WTC11 (cell line): ENCODE measurements around the gene THYN1. TPM values are rescaled to one million over a fixed set of nuclear protein-coding genes. Genes with fewer than 3 reads are reported as not detected.
"Not testable (repeated sequence)": the region's sequence is repeated elsewhere in the genome, so short reads cannot be mapped to it uniquely, and the experiment has no call there.

Experiments used
- ATAC-seq: fragments of 200-7000 bp; cut with Tn5 transposase; 2 replicates; pipeline ENCODE4 v1.10.0; 2021; ENCODE audit warnings: mild to moderate bottlenecking, moderate library complexity
- CTCF ChIA-PET: fragments of 300-600 bp; sonication (Branson Sonifier 250); formaldehyde crosslinking; loops from one replicate; lab custom pipeline; 2021; ENCODE audit warnings: antibody characterized with exemption; lab: Charles Lee
- POLR2A ChIA-PET: fragments of 350-600 bp; sonication (Branson Sonifier 250); formaldehyde crosslinking; loops from one replicate; lab custom pipeline; 2021; ENCODE audit warnings: antibody characterized with exemption; lab: Charles Lee
- DNase-seq: peaks from one replicate; pipeline ENCODE4 v3.0.0; 2021; ENCODE audit warnings: low spot score
- H3K27ac Mint-ChIP-seq: 2 replicates; pipeline ENCODE4 v1.8.0; 2021; ENCODE audit warnings: mixed read lengths
- H3K27me3 Mint-ChIP-seq: 2 replicates; pipeline ENCODE4 v1.8.0; 2021; ENCODE audit warnings: low read depth, mild to moderate bottlenecking, moderate library complexity, mixed read lengths
- H3K36me3 Mint-ChIP-seq: 2 replicates; pipeline ENCODE4 v1.8.0; 2021; ENCODE audit warnings: mixed read lengths
- H3K4me1 Mint-ChIP-seq: 2 replicates; pipeline ENCODE4 v1.8.0; 2022; ENCODE audit warnings: mixed read lengths
- H3K4me3 Mint-ChIP-seq: 2 replicates; pipeline ENCODE4 v1.8.0; 2021; ENCODE audit warnings: mild to moderate bottlenecking, moderate library complexity, mixed read lengths
- H3K9me3 Mint-ChIP-seq: 2 replicates; pipeline ENCODE4 v1.8.0; 2021; ENCODE audit warnings: mixed read lengths
- AFF4 ChIP-seq: sonication (generic); formaldehyde crosslinking; IDR thresholded peaks from 2 replicates; pipeline ENCODE4 v1.8.1; 2023; ENCODE audit warnings: mild to moderate bottlenecking, missing genetic modification reagents, borderline replicate concordance
- ARID4B ChIP-seq: sonication (generic); formaldehyde crosslinking; IDR thresholded peaks from 2 replicates; pipeline ENCODE4 v1.8.0; 2023; ENCODE audit warnings: missing genetic modification reagents, mild to moderate bottlenecking, borderline replicate concordance
- ATF1 ChIP-seq: sonication (generic); formaldehyde crosslinking; IDR thresholded peaks from 2 replicates; pipeline ENCODE4 v1.8.1; 2023; ENCODE audit warnings: mild to moderate bottlenecking, moderate library complexity, missing genetic modification reagents
- ATF6 ChIP-seq: sonication (generic); formaldehyde crosslinking; IDR thresholded peaks from 2 replicates; pipeline ENCODE4 v1.8.1; 2023; ENCODE audit warnings: mild to moderate bottlenecking, missing genetic modification reagents
- FOXJ3 ChIP-seq: sonication (generic); formaldehyde crosslinking; IDR thresholded peaks from 2 replicates; pipeline ENCODE4 v1.9.0; 2021; ENCODE audit warnings: missing genetic modification reagents, mild to moderate bottlenecking, borderline replicate concordance
- NFATC4 ChIP-seq: fragments of 250-450 bp; sonication (Bioruptor Pico); IDR thresholded peaks from 2 replicates; pipeline ENCODE4 v1.9.0; 2021; ENCODE audit warnings: mild to moderate bottlenecking
- NFYB ChIP-seq: sonication (generic); formaldehyde crosslinking; conservative IDR thresholded peaks from 2 replicates; pipeline ENCODE4 v1.8.0; 2022; ENCODE audit warnings: low read depth, missing genetic modification reagents
- PREB ChIP-seq: sonication (generic); formaldehyde crosslinking; IDR thresholded peaks from 2 replicates; pipeline ENCODE4 v1.8.1; 2022; ENCODE audit warnings: mild to moderate bottlenecking, missing genetic modification reagents, moderate library complexity, borderline replicate concordance
- SOX15 ChIP-seq: fragments of 250-450 bp; sonication (Bioruptor Pico); IDR thresholded peaks from 2 replicates; pipeline ENCODE4 v1.9.0; 2021; ENCODE audit warnings: mild to moderate bottlenecking
- SP1 ChIP-seq: sonication (generic); formaldehyde crosslinking; conservative IDR thresholded peaks from 2 replicates; pipeline ENCODE4 v1.8.1; 2022; ENCODE audit warnings: missing genetic modification reagents
- ZNF416 ChIP-seq: fragments of 250-450 bp; sonication (Bioruptor Pico); IDR thresholded peaks from 2 replicates; pipeline ENCODE4 v1.9.0; 2021; ENCODE audit warnings: mild to moderate bottlenecking, inconsistent platforms
- ZNF532 ChIP-seq: fragments of 250-450 bp; sonication (Bioruptor Pico); IDR thresholded peaks from 2 replicates; pipeline ENCODE4 v1.9.0; 2021; ENCODE audit warnings: mild to moderate bottlenecking, borderline replicate concordance
- total RNA-seq: library from RNA; stranded (reverse); gene quantifications from 3 replicates; pipeline ENCODE4 v1.2.3, GENCODE V29; 2021

THYN1 gene
- total RNA-seq, 1 experiment from 2014 or later: 80.2 TPM

- Mint-ChIP-seq H3K4me3 (no peak overlapping the region), H3K27ac (no peak overlapping the region), H3K27me3 (no peaks in the 10 kb centered on the region), H3K9me3 (no peaks in the 10 kb centered on the region), H3K4me1 (peaks cover 26% of the 10 kb centered on the region)
- POLR2A ChIA-PET: interaction anchor here (1.0 kb wide), 1 partner anchor 9 kb away, joined by 3 read pairs; no protein-coding TSS in a partner anchor
- ATAC-seq (no peak), DNase-seq (no peak)
- TF ChIP-seq SOX15 (CRISPR knock-in tag): no peak
- TF ChIP-seq, all 79 proteins: peak for 0
- H3K36me3 Mint-ChIP-seq: peaks cover 59% of the 10 kb centered on the region
- CTCF ChIA-PET: interaction anchor here (0.6 kb wide), 1 partner anchor 9 kb away, joined by 3 read pairs; no protein-coding TSS in a partner anchor
Measured at GRCh38 chr11:134282121-134283045, 29.2 kb upstream of the THYN1 start.

GRCh38 chr11:134281635-134282034, 28.5 kb upstream of the THYN1 start:
- DNase-seq, H3K9me3 Mint-ChIP-seq, H3K27ac Mint-ChIP-seq, H3K4me3 Mint-ChIP-seq, ATAC-seq, CTCF ChIA-PET, H3K27me3 Mint-ChIP-seq: not testable (repeated sequence)
- Mint-ChIP-seq H3K36me3 (peaks cover 56% of the 10 kb centered on the region), H3K4me1 (peaks cover 28% of the 10 kb centered on the region)
- POLR2A ChIA-PET: interaction anchor here (1.0 kb wide), 1 partner anchor 8 kb away, joined by 3 read pairs; no protein-coding TSS in a partner anchor

- H3K36me3 Mint-ChIP-seq: peaks cover 31% of the 10 kb centered on the region
- ChIA-PET POLR2A (no interaction called here), CTCF (interaction anchor here (0.9 to 4.5 kb wide), 2 partner anchors 10 to 14 kb away, joined by 3 to 57 read pairs; no protein-coding TSS in a partner anchor)
- peaks cover 41% of the 10 kb centered on the region for H3K4me1 Mint-ChIP-seq
- no peaks in the 10 kb centered on the region for H3K27me3 Mint-ChIP-seq
- H3K4me3 Mint-ChIP-seq: peak overlapping the region; percentile 96
- DNase-seq: no peak
- ATAC-seq: no peak
- no peak overlapping the region for H3K27ac Mint-ChIP-seq
- H3K9me3 Mint-ChIP-seq: no peaks in the 10 kb centered on the region
- TF ChIP-seq SP1 (CRISPR knock-in tag) (no peak), ZNF532 (no peak), ZNF416 (no peak), ARID4B (CRISPR knock-in tag) (no peak), ATF1 (CRISPR knock-in tag) (no peak), FOXJ3 (CRISPR knock-in tag) (no peak), NFYB (CRISPR knock-in tag) (no peak), PREB (CRISPR knock-in tag) (no peak), NFATC4 (no peak), AFF4 (CRISPR knock-in tag) (no peak), ATF6 (CRISPR knock-in tag) (no peak)
Measured at GRCh38 chr11:134278356-134278755, 25.2 kb upstream of the THYN1 start.
